ENCODE data around the gene LIN7A.

- TF ChIP-seq CTCF (conservative IDR thresholded peaks at IDR 0.05; ENCODE audit: low read depth, low read length) (no peak), RAD21 (IDR thresholded peaks at IDR 0.05; ENCODE audit: low read length) (no peak), POLR2A (IDR thresholded peaks at IDR 0.05; ENCODE audit: low read depth, low read length) (no peak), MAFK (IDR thresholded peaks at IDR 0.05; ENCODE audit: low read depth, low read length) (no peak), USF2 (IDR thresholded peaks at IDR 0.05; ENCODE audit: low read depth, low read length) (no peak), CEBPB (IDR thresholded peaks at IDR 0.05; ENCODE audit: low read depth, low read length) (no peak), ELK1 (IDR thresholded peaks at IDR 0.05; ENCODE audit: borderline replicate concordance, low read depth, low read length) (no peak), RCOR1 (IDR thresholded peaks at IDR 0.05; ENCODE audit: insufficient replicate concordance, low read length) (no peak), RFX5 (IDR thresholded peaks at IDR 0.05; ENCODE audit: low read depth, low read length) (no peak), MXI1 (IDR thresholded peaks at IDR 0.05; ENCODE audit: borderline replicate concordance, low read depth, low read length) (no peak), CHD1 (IDR thresholded peaks at IDR 0.05; ENCODE audit: low read depth, low read length) (no peak), FOS (IDR thresholded peaks at IDR 0.05; ENCODE audit: low read depth, low read length) (no peak)
These were observed 14.7 kb upstream of the LIN7A start for GRCh38 chr12:80952443-80952842.

Data from IMR-90 (cell line).